Activated CD4-positive, alpha-beta T cell treated with anti-CD3 and anti-CD28 coated beads for 36 hours (primary cell): ENCODE measurements around the gene TNFSF4. TPM values are rescaled to one million over a fixed set of nuclear protein-coding genes. Genes with fewer than 3 reads are reported as not detected.
"Not testable (repeated sequence)": the region's sequence is repeated elsewhere in the genome, so short reads cannot be mapped to it uniquely, and the experiment has no call there.

ENCODE experiments used
- ATAC-seq: fragments of 200-7000 bp; cut with Tn5 transposase; one replicate; pipeline ENCODE4 v1.10.0; 2021; ENCODE audit warnings: mild to moderate bottlenecking, moderate library complexity
- CTCF ChIA-PET: fragments of 350-600 bp; sonication (Branson Sonifier 250); formaldehyde crosslinking; loops from one replicate; lab custom pipeline; 2021; ENCODE audit warnings: antibody characterized with exemption; lab: Charles Lee
- POLR2A ChIA-PET: fragments of 350-600 bp; sonication (Branson Sonifier 250); formaldehyde crosslinking; loops from one replicate; lab custom pipeline; 2021; ENCODE audit warnings: antibody characterized with exemption, inconsistent platforms; lab: Charles Lee
- DNase-seq: peaks from one replicate; pipeline ENCODE4 v3.0.0-alpha.2; 2020
- H3K27ac Mint-ChIP-seq: one replicate; pipeline ENCODE4 v1.8.0; 2021; ENCODE audit warnings: mixed read lengths
- H3K27me3 Mint-ChIP-seq: one replicate; pipeline ENCODE4 v1.8.0; 2021; ENCODE audit warnings: mixed read lengths
- H3K36me3 Mint-ChIP-seq: one replicate; pipeline ENCODE4 v1.8.0; 2021; ENCODE audit warnings: low read depth, mixed read lengths
- H3K4me1 Mint-ChIP-seq: one replicate; pipeline ENCODE4 v1.8.0; 2021; ENCODE audit warnings: mixed read lengths
- H3K4me3 Mint-ChIP-seq: one replicate; pipeline ENCODE4 v1.8.0; 2021; ENCODE audit warnings: mild to moderate bottlenecking, moderate library complexity, mixed read lengths
- H3K9me3 Mint-ChIP-seq: one replicate; pipeline ENCODE4 v1.8.0; 2021; ENCODE audit warnings: low read depth, mixed read lengths
- intact Hi-C, 2 experiments: fragments of 100-400 bp; cut with DNase I in 1 of 2; cut with micrococcal nuclease in 1 of 2; formaldehyde crosslinking; loops; one replicate each; pipeline versions ENCODE4 v1.14.2 to v1.15.1; 2022 to 2024; cut with DNase I, micrococcal nuclease
- total RNA-seq, 2 experiments: library from RNA; stranded (reverse); gene quantifications; one replicate each; pipeline ENCODE4 v1.2.3, GENCODE V29; 2021

TNFSF4 gene
- total RNA-seq, 2 experiments from 2014 or later = 0.33 to 0.41 TPM

DNA sequence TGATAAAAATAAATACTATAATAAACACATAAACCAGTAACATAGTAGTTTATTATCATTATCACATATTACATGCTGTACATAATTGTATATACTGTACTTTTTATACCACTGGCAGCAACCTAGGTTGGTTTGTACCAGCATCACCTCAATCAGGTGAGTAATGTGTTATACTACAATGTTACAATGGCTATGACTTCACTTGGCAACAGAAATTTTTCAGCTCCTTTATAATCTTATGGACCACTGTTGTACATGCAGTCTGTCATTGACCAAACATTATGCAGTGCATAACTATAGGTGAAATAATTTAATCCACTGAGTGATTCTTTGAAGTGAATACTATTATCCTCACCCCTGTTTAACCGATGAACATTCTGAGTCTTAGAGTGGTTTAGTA, 44.5 kb downstream of the TNFSF4 start:
- no peak overlapping the region for H3K27ac Mint-ChIP-seq
- no peak for DNase-seq
- H3K4me3 Mint-ChIP-seq = no peak overlapping the region
- no peak for ATAC-seq
- ChIA-PET POLR2A (no interaction called here), CTCF (no interaction called here)
- H3K27me3 Mint-ChIP-seq = no peaks in the 10 kb centered on the region
- peaks cover 5% of the 10 kb centered on the region for H3K4me1 Mint-ChIP-seq
- H3K36me3 Mint-ChIP-seq = no peaks in the 10 kb centered on the region
- intact Hi-C loops = no loop called here
- no peaks in the 10 kb centered on the region for H3K9me3 Mint-ChIP-seq

DNA sequence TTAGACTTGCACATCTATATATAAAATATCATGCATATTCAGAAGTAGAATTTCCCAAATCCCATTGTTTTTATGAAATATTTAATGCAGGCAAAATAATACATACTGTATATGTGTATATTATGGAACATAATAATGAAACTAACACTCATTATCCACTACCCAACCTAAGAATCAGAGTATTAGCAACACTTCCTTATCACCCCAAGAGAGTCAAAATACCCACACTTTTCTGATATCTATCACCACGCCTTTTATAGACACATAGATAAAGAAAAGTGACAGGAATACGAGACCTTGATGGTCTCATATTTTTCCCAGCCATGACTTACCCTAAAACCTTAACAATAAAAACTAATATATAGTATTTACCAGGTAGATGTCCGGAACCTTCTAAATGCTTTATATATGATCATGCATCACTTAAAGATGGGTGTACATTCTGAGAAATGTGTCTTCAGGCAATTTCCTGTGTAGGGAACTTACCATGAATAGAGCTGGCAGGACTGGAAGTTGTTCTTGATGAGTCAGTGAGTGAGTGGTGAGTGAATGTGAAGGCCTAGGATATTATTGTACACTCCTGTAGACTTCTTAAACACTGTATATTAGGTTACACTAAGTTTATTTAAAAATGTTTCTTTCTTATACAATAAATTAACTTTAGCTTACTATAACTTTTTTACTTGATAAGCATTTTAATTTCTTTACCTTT, 45.5 kb downstream of the TNFSF4 start:
- no peak for DNase-seq
- ATAC-seq = peak; percentile 74
- intact Hi-C loops = no loop called here
- H3K27ac Mint-ChIP-seq = no peak overlapping the region
- H3K36me3 Mint-ChIP-seq = no peaks in the 10 kb centered on the region
- ChIA-PET POLR2A (no interaction called here), CTCF (no interaction called here)
- H3K4me3 Mint-ChIP-seq = no peak overlapping the region
- peaks cover 3% of the 10 kb centered on the region for H3K9me3 Mint-ChIP-seq
- H3K4me1 Mint-ChIP-seq = peaks cover 5% of the 10 kb centered on the region
- H3K27me3 Mint-ChIP-seq = no peaks in the 10 kb centered on the region

DNA sequence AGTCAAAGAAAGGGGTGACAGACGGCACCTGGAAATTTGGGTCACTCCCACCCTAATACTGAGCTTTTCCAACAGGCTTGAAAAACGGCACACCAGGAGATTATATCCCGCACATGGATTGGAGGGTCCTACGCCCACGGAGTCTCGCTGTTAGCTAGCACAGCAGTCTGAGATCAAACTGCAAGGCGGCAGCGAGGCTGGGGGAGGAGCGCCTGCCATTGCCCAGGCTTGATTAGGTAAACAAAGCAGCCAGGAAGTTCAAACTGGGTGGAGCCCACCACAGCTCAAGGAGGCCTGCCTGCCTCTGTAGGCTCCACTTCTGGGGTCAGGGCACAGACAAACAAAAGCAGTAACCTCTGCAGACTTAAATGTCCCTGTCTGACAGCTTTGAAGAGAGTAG, 53.2 kb downstream of the TNFSF4 start:
- H3K36me3 Mint-ChIP-seq, CTCF ChIA-PET, ATAC-seq, POLR2A ChIA-PET, H3K9me3 Mint-ChIP-seq, DNase-seq, H3K4me3 Mint-ChIP-seq, H3K27me3 Mint-ChIP-seq, intact Hi-C loops, H3K27ac Mint-ChIP-seq: not testable (repeated sequence)
- peaks cover 15% of the 10 kb centered on the region for H3K4me1 Mint-ChIP-seq

DNA sequence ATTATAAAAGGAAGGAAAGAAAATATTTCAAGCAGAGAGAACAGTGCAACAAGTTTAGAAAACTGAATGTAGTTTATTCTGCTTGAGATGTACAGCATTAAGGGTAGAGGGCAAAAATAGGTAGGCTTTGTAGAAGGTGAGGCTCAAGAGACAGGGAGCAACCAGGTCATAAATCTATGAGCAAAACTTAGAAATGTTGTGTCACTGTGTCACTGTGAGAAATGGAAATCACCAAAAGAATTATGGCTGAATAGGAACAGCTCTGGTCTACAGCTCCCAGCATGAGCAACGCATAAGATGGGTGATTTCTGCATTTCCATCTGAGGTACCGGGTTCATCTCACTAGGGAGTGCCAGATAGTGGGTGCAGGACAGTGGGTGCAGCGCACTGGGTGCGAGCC, 53.6 kb downstream of the TNFSF4 start:
- H3K27me3 Mint-ChIP-seq = peaks cover 4% of the 10 kb centered on the region
- H3K9me3 Mint-ChIP-seq = peaks cover 3% of the 10 kb centered on the region
- H3K4me3 Mint-ChIP-seq = no peak overlapping the region
- POLR2A ChIA-PET = no interaction called here
- intact Hi-C loops = no loop called here
- peaks cover 5% of the 10 kb centered on the region for H3K36me3 Mint-ChIP-seq
- DNase-seq (no peak), ATAC-seq (no peak)
- peaks cover 15% of the 10 kb centered on the region for H3K4me1 Mint-ChIP-seq
- H3K27ac Mint-ChIP-seq = no peak overlapping the region
- CTCF ChIA-PET = no interaction called here

DNA sequence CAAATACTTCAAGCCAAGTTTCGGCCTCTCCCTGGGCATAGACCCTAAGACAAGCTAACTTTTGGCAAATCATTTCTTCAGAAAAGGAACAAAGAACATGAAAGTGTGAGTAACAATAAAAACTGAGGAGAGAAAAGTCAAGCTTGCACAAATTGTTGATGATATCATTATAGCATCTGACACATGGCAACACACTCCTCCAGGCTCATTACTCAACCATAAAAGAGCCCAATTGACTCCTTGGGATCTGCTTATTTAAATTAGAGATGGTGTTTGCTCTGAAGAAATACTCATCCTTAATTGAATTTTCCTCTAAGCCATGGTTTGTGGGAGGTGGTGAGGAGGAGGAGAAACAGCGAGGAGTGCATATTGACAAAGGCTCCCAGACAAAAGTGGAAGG, 54.5 kb downstream of the TNFSF4 start:
- no peak overlapping the region for H3K27ac Mint-ChIP-seq
- intact Hi-C loops = no loop called here
- peaks cover 4% of the 10 kb centered on the region for H3K27me3 Mint-ChIP-seq
- H3K36me3 Mint-ChIP-seq = peaks cover 5% of the 10 kb centered on the region
- ATAC-seq = no peak
- ChIA-PET POLR2A (interaction anchor here (0.7 kb wide), 1 partner anchor 242 kb away, joined by 3 read pairs; no protein-coding TSS in a partner anchor), CTCF (no interaction called here)
- no peak overlapping the region for H3K4me3 Mint-ChIP-seq
- no peak for DNase-seq
- H3K9me3 Mint-ChIP-seq = peaks cover 3% of the 10 kb centered on the region
- H3K4me1 Mint-ChIP-seq = peaks cover 15% of the 10 kb centered on the region

DNA sequence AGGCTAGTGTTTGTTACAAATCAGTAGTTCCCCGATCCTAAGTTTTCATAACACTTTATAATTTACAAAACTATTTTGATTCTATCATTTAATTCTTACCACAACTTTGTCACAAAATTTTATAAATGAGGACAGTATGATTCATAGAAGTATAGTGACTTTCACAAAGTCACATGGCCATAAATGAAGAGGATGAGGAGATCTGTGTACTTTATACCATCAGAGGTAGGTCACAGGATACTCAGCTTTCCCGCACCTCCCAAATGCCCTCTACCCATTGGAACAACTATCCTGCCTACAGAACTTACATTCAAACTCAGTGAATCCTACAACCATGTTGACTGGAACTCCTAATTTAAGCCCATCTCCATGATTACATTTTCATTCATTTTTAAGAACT, 56.3 kb downstream of the TNFSF4 start:
- POLR2A ChIA-PET = no interaction called here
- H3K27me3 Mint-ChIP-seq = peaks cover 4% of the 10 kb centered on the region
- intact Hi-C loops = no loop called here

DNA sequence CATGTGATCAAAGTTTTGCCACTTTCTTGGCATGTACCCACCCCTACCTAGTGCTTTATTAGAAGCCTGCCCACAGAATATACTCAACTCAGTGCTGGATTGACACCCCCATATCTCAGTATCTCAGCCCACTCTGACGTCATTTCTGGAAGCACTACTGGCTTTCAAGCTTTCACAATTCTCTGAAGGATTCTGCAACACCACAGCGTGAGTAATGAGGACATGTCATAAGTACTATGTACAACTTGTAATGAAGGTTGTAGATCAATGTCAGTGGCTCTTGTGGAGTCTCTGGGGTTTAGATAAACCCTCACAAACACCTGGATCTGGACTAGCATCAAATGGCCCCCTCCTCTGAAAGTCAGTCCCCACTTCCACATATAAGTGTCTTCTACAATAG, 57.2 kb downstream of the TNFSF4 start:
- ChIA-PET POLR2A (no interaction called here), CTCF (no interaction called here)
- Mint-ChIP-seq H3K4me1 (peaks cover 15% of the 10 kb centered on the region), H3K27ac (no peak overlapping the region), H3K27me3 (peaks cover 6% of the 10 kb centered on the region), H3K9me3 (peaks cover 18% of the 10 kb centered on the region), H3K36me3 (peaks cover 5% of the 10 kb centered on the region), H3K4me3 (no peak overlapping the region)
- ATAC-seq (peak; percentile 70), DNase-seq (peak; percentile 17)
- intact Hi-C loops = no loop called here

More for the DNA sequence above, 56.3 kb downstream of the TNFSF4 start:
- Mint-ChIP-seq H3K4me1 (peaks cover 15% of the 10 kb centered on the region), H3K27ac (no peak overlapping the region), H3K9me3 (peaks cover 13% of the 10 kb centered on the region), H3K36me3 (peaks cover 5% of the 10 kb centered on the region), H3K4me3 (no peak overlapping the region)
- ATAC-seq (peak; percentile 66), DNase-seq (no peak)
- CTCF ChIA-PET = no interaction called here

DNA sequence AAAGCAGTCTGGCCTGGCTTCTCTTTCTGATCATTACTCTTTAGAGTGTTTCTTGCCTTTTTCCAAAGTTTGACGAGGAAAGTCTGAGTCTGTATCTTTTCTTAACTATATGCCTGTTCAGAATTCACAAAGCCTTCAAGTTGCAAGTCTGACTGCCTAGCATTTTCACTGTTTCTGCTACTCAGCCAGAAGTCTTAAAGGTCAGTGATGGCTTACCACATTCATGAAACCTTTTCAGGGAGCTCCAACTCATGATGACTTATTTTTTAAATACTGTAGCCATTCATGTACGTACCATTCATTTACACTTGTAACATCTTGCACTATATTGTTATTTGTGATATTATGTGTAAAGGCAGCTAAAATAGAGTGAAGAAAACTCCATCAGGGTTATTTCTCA, 58.2 kb downstream of the TNFSF4 start:
- ChIA-PET CTCF (no interaction called here), POLR2A (no interaction called here)
- Mint-ChIP-seq H3K9me3 (peaks cover 18% of the 10 kb centered on the region), H3K27me3 (peaks cover 6% of the 10 kb centered on the region), H3K4me3 (no peak overlapping the region), H3K27ac (no peak overlapping the region), H3K36me3 (peaks cover 5% of the 10 kb centered on the region), H3K4me1 (peaks cover 15% of the 10 kb centered on the region)
- ATAC-seq (no peak), DNase-seq (no peak)
- intact Hi-C loops = no loop called here

DNA sequence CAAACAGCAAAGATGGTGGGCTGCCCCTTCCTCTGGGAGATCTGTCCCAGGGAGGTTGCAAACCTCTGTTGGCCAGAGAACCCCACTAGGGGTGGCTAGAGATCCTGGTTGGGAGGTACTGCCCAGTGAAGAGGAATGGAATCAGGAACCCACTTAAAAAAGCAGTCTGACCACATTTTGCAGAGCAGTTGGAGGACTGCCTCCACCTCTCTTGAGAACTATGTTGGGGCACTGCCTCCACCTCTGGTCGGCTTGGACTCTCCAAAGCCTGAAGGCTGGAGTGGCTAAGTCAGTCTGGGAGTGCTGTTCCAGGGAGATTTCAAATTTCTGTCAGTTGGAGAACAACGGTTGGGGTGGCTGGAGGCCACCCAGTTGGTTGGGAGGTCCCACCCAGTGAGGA, 58.6 kb downstream of the TNFSF4 start:
- ChIA-PET POLR2A (no interaction called here), CTCF (no interaction called here)
- no peak overlapping the region for H3K4me3 Mint-ChIP-seq
- ATAC-seq (no peak), DNase-seq (no peak)
- peaks cover 5% of the 10 kb centered on the region for H3K36me3 Mint-ChIP-seq
- H3K27me3 Mint-ChIP-seq = peaks cover 6% of the 10 kb centered on the region
- intact Hi-C loops = no loop called here
- peaks cover 15% of the 10 kb centered on the region for H3K4me1 Mint-ChIP-seq
- peaks cover 18% of the 10 kb centered on the region for H3K9me3 Mint-ChIP-seq
- no peak overlapping the region for H3K27ac Mint-ChIP-seq

DNA sequence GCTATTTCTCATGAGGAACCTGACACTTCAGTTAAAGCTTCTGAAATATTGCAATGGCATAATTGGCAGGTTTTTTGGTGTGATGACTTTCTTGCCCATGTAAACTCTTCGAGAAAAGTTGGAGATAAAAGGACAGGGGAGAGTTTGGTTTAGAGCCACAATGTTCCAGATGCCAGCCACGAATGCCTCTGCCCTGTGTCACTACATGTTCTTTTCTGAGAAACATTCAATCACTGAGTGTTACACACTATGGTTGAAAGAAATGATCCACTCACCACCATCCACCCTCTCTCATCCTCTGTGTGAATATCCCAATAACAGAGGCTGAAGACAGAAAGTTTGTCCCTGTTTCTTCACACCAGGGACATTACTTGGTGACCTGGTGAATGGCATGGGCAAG, 66.4 kb downstream of the TNFSF4 start:
- no peaks in the 10 kb centered on the region for H3K4me1 Mint-ChIP-seq
- no peak for DNase-seq
- ChIA-PET CTCF (no interaction called here), POLR2A (no interaction called here)
- no peak for ATAC-seq
- H3K27ac Mint-ChIP-seq = no peak overlapping the region
- H3K27me3 Mint-ChIP-seq = peaks cover 6% of the 10 kb centered on the region
- H3K4me3 Mint-ChIP-seq = no peak overlapping the region
- intact Hi-C loops = no loop called here
- peaks cover 5% of the 10 kb centered on the region for H3K9me3 Mint-ChIP-seq
- H3K36me3 Mint-ChIP-seq = no peaks in the 10 kb centered on the region

DNA sequence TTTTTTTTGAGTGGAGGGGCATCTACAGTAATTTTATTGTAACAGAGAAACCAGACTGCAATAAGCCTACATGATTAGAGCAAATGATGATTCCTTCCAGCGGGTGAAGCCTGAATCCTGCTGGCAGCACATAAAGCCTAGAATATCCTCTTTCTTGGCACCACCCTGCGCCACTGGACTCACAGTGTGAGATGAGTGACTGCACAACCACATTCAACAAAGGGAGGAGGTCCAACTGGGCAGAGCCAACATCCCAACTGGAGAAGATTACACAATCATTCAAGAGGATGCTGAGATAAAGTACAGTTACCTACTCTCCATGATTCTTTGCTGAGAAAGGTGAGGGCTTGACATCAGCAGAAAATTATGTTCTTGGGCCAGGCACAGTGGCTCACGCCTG, 67.4 kb downstream of the TNFSF4 start:
- peaks cover 4% of the 10 kb centered on the region for H3K27me3 Mint-ChIP-seq
- intact Hi-C loops = no loop called here
- DNase-seq = no peak
- H3K4me3 Mint-ChIP-seq = no peak overlapping the region
- no peak for ATAC-seq
- no peaks in the 10 kb centered on the region for H3K9me3 Mint-ChIP-seq
- H3K4me1 Mint-ChIP-seq = no peaks in the 10 kb centered on the region
- ChIA-PET POLR2A (no interaction called here), CTCF (no interaction called here)
- no peak overlapping the region for H3K27ac Mint-ChIP-seq
- no peaks in the 10 kb centered on the region for H3K36me3 Mint-ChIP-seq

DNA sequence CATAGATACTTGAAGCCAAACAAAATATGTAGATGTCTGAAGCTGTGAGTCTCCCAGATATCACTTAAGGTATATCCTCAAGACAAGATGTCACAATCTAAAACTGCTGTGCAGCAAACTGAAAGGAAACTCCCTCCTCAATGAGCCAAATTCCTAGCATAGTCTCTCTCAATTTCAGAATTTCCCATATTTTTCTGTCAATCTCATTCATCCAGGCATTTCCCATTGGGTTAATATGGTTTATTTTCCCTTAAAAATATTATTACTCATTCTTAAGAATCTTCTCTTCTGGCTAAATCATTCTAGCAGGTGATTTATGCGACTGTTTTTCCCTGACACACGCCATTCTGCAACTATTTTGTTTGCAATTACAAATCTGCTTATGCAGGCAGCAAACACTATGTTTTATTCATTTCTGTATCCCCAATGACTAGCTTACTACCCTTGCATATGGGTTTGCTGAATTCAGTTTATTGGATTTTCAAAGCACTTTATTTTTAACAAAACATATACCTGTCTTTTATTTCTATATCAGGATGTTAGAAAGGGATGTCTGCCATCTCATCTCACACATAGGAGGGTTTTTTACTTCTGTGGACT, 69.9 kb downstream of the TNFSF4 start:
- no peaks in the 10 kb centered on the region for H3K4me1 Mint-ChIP-seq
- H3K4me3 Mint-ChIP-seq = no peak overlapping the region
- peaks cover 2% of the 10 kb centered on the region for H3K27me3 Mint-ChIP-seq
- no peaks in the 10 kb centered on the region for H3K36me3 Mint-ChIP-seq
- DNase-seq = no peak
- ChIA-PET CTCF (interaction anchor here (0.6 to 0.7 kb wide), 2 partner anchors 58 to 118 kb away, joined by 4 to 5 read pairs; no protein-coding TSS in a partner anchor), POLR2A (no interaction called here)
- H3K27ac Mint-ChIP-seq = no peak overlapping the region
- H3K9me3 Mint-ChIP-seq = no peaks in the 10 kb centered on the region
- intact Hi-C loops = no loop called here
- ATAC-seq = no peak
